Keratinocyte (primary cell): ENCODE data around the gene MAP7D3. TPM values are rescaled to one million over a fixed set of nuclear protein-coding genes. Genes with fewer than 3 reads are reported as not detected.

Source experiments
- DNase-seq: peaks from one replicate; pipeline ENCODE4 v3.0.0-alpha.2; 2011; ENCODE audit warnings: low read depth, missing footprints, low spot score
- FAIRE-seq: peaks from 2 replicates; lab custom pipeline; 2011; peaks lifted over from hg19 to GRCh38; lab: Jason Lieb, UNC
- H2AFZ ChIP-seq: 2 replicates; pipeline ENCODE4 v1.6.0; 2012; ENCODE audit warnings: low read length, control low read depth, inconsistent platforms; ENCODE audit not compliant: control insufficient read depth
- H3K27ac ChIP-seq: 2 replicates; pipeline ENCODE4 v1.5.1; 2011; ENCODE audit warnings: low read length; ENCODE audit not compliant: control insufficient read depth, insufficient read depth
- H3K27me3 ChIP-seq: 3 replicates; pipeline ENCODE4 v1.6.0; 2011; ENCODE audit warnings: low read length; ENCODE audit not compliant: control insufficient read depth, insufficient read depth; ENCODE audit errors: extremely low read depth
- H3K36me3 ChIP-seq, 2 experiments: 2 replicates in 1 of 2; 3 replicates in 1 of 2; pipeline ENCODE4 v1.5.1; 2011; ENCODE audit warnings: low read length in 2 of 2, mild to moderate bottlenecking in 1 of 2; ENCODE audit not compliant: control insufficient read depth in 2 of 2, insufficient read depth in 2 of 2; ENCODE audit errors: extremely low read depth in 1 of 2
- H3K4me1 ChIP-seq: 3 replicates; pipeline ENCODE4 v1.5.1; 2011; ENCODE audit warnings: low read length; ENCODE audit not compliant: control insufficient read depth, insufficient read depth; ENCODE audit errors: extremely low read depth
- H3K4me2 ChIP-seq: 3 replicates; pipeline ENCODE4 v1.6.0; 2011; ENCODE audit warnings: low read depth, low read length; ENCODE audit not compliant: control insufficient read depth, insufficient read depth; ENCODE audit errors: extremely low read depth
- H3K4me3 ChIP-seq, 3 experiments: fragments of 200-600 bp in 1 of 3; sonication (generic) in 1 of 3; 2 replicates in 2 of 3; 3 replicates in 1 of 3; pipeline ENCODE4 v1.5.1; 2011 to 2016; ENCODE audit warnings: low read length in 3 of 3, mild to moderate bottlenecking in 3 of 3, control low read depth in 2 of 3, inconsistent platforms in 1 of 3, low read depth in 1 of 3, mixed read lengths in 1 of 3, mixed run types in 1 of 3, moderate library complexity in 1 of 3; ENCODE audit not compliant: control insufficient read depth in 2 of 3, insufficient read depth in 2 of 3; ENCODE audit errors: extremely low read depth in 1 of 3
- H3K79me2 ChIP-seq: 2 replicates; pipeline ENCODE4 v1.6.0; 2012; ENCODE audit warnings: low read length; ENCODE audit not compliant: control insufficient read depth, insufficient read depth
- H3K9ac ChIP-seq: 3 replicates; pipeline ENCODE4 v1.6.0; 2011; ENCODE audit warnings: low read length; ENCODE audit not compliant: control insufficient read depth, insufficient read depth; ENCODE audit errors: extremely low read depth
- H3K9me1 ChIP-seq: 3 replicates; pipeline ENCODE4 v1.6.0; 2011; ENCODE audit warnings: low read length; ENCODE audit not compliant: control insufficient read depth, insufficient read depth; ENCODE audit errors: extremely low read depth
- H3K9me3 ChIP-seq: 2 replicates; pipeline ENCODE4 v1.5.1; 2012; ENCODE audit warnings: low read depth, low read length; ENCODE audit not compliant: control insufficient read depth
- H4K20me1 ChIP-seq: 3 replicates; pipeline ENCODE4 v1.6.0; 2011; ENCODE audit warnings: low read length; ENCODE audit not compliant: control insufficient read depth, insufficient read depth; ENCODE audit errors: extremely low read depth
- EZH2 ChIP-seq: IDR thresholded peaks from one replicate; pipeline ENCODE4 v1.6.1; 2012; ENCODE audit warnings: inconsistent platforms, mild to moderate bottlenecking, low read length, moderate library complexity
- dilution Hi-C: fragments of 300-500 bp; cut with MboI; formaldehyde crosslinking; loops from one replicate; pipeline ENCODE4 v1.7.0; 2020; ENCODE audit warnings: low sequenced_read_pairs; ENCODE audit not compliant: extremely low pct_ligation_motif_present
- polyA plus RNA-seq, 5 experiments: library from polyadenylated mRNA; depleted of rRNA in 3 of 5; stranded (reverse) in 3 of 5; stranded (forward) in 1 of 5; unstranded in 1 of 5; fragments of >200 nt; gene quantifications; 1 replicate in 1 of 5; 2 replicates in 3 of 5; 3 replicates in 1 of 5; pipeline versions ENCODE4 v1.2.1 to v1.2.3, GENCODE V29; 2011 to 2012; ENCODE audit warnings: missing spikeins in 2 of 5, low read depth in 1 of 5, low replicate concordance in 1 of 5
- TF ChIP-seq, protein P1 (sequence below), 3 experiments: IDR thresholded peaks in 1 of 3; conservative IDR thresholded peaks in 1 of 3; optimal IDR thresholded peaks in 1 of 3; 2 replicates in 2 of 3; 3 replicates in 1 of 3; pipeline versions ENCODE3 to v1.5.1; 2011; ENCODE audit warnings: low read length in 3 of 3, mild to moderate bottlenecking in 3 of 3, moderate library complexity in 2 of 3, control low read depth in 1 of 3, inconsistent platforms in 1 of 3; ENCODE audit not compliant: insufficient read depth in 2 of 3; ENCODE audit errors: extremely low read depth in 1 of 3

Gene MAP7D3
- polyA plus RNA-seq, 1 donor (not counting 4 experiments of a cell fraction or from before 2014, with no cell fraction given): 13.6 TPM

- no peaks in the 10 kb centered on the region for H4K20me1 ChIP-seq
- peak overlapping the region; percentile 22 for H3K27ac ChIP-seq
- H3K27me3 ChIP-seq: no peaks in the 10 kb centered on the region
- TF ChIP-seq, protein P1, sequence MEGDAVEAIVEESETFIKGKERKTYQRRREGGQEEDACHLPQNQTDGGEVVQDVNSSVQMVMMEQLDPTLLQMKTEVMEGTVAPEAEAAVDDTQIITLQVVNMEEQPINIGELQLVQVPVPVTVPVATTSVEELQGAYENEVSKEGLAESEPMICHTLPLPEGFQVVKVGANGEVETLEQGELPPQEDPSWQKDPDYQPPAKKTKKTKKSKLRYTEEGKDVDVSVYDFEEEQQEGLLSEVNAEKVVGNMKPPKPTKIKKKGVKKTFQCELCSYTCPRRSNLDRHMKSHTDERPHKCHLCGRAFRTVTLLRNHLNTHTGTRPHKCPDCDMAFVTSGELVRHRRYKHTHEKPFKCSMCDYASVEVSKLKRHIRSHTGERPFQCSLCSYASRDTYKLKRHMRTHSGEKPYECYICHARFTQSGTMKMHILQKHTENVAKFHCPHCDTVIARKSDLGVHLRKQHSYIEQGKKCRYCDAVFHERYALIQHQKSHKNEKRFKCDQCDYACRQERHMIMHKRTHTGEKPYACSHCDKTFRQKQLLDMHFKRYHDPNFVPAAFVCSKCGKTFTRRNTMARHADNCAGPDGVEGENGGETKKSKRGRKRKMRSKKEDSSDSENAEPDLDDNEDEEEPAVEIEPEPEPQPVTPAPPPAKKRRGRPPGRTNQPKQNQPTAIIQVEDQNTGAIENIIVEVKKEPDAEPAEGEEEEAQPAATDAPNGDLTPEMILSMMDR (optimal IDR thresholded peaks at IDR 0.05 in 1 of 3, IDR thresholded peaks at IDR 0.05 in 1 of 3, conservative IDR thresholded peaks at IDR 0.05 in 1 of 3; ENCODE audit: extremely low read depth in 1 of 3, insufficient read depth in 2 of 3, low read length in 3 of 3): no peak
- no peak for TF ChIP-seq EZH2
- dilution Hi-C loops: no loop called here
- H3K79me2 ChIP-seq: no peaks in the 10 kb centered on the region
- no peak overlapping the region for H3K4me2 ChIP-seq
- peaks cover 10% of the 10 kb centered on the region for H3K4me1 ChIP-seq
- no peaks in the 10 kb centered on the region for H3K9me1 ChIP-seq
- no peaks in the 10 kb centered on the region for H3K9me3 ChIP-seq
- DNase-seq (no peak), FAIRE-seq (no peak)
- H3K4me3 ChIP-seq: no peak overlapping the region
- H3K9ac ChIP-seq: no peak overlapping the region
- no peak overlapping the region for H2AFZ ChIP-seq
- peaks cover 3 to 14% of the 10 kb centered on the region in 2 experiments for H3K36me3 ChIP-seq
These were observed 30.2 kb downstream of the MAP7D3 start for GRCh38 chrX:136220951-136221350.

DNA sequence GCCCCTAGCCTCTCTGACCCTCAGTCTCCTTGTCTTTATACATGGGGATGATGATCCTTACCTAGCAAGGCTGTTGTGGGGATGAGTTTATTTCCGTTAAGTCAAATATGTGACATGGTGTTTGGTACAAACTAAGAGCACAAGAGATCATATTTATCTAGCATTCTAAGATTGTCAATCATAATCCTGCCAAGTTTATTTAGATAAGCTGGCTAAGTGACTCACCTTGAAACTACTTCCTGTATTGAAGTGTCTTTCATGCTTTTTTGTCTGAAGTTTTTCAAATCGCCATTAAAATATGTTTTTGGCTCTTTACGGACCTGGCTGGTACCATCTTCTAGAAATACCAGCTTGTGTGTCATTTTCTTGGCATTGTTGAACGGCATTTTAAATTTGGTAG is 30.7 kb downstream of the MAP7D3 start:
- H3K9me1 ChIP-seq: no peaks in the 10 kb centered on the region
- dilution Hi-C loops: no loop called here

More for the DNA sequence above, 30.7 kb downstream of the MAP7D3 start:
- no peak overlapping the region for H3K4me2 ChIP-seq
- H4K20me1 ChIP-seq: no peaks in the 10 kb centered on the region
- H3K4me1 ChIP-seq: peaks cover 10% of the 10 kb centered on the region
- H3K9ac ChIP-seq: no peak overlapping the region
- peak overlapping the region; percentile 22 for H3K27ac ChIP-seq
- H3K79me2 ChIP-seq: no peaks in the 10 kb centered on the region
- TF ChIP-seq, protein P1 (optimal IDR thresholded peaks at IDR 0.05 in 1 of 3, IDR thresholded peaks at IDR 0.05 in 1 of 3, conservative IDR thresholded peaks at IDR 0.05 in 1 of 3; ENCODE audit: extremely low read depth in 1 of 3, insufficient read depth in 2 of 3, low read length in 3 of 3): no peak
- no peak for TF ChIP-seq EZH2
- H3K4me3 ChIP-seq: no peak overlapping the region
- no peak overlapping the region for H2AFZ ChIP-seq
- FAIRE-seq (no peak), DNase-seq (no peak)
- H3K36me3 ChIP-seq: peaks cover 3 to 13% of the 10 kb centered on the region in 2 experiments
- no peaks in the 10 kb centered on the region for H3K9me3 ChIP-seq
- H3K27me3 ChIP-seq: no peaks in the 10 kb centered on the region
